GM19438 (cell line): ENCODE measurements around the gene KIF5A.

Experiments
- ATAC-seq: cut with Tn5 transposase; IDR thresholded peaks from one replicate; pipeline ENCODE4 v1.9.1; 2021; ENCODE audit warnings: low read depth; ENCODE audit not compliant: unreplicated experiment

Gene KIF5A

DNA sequence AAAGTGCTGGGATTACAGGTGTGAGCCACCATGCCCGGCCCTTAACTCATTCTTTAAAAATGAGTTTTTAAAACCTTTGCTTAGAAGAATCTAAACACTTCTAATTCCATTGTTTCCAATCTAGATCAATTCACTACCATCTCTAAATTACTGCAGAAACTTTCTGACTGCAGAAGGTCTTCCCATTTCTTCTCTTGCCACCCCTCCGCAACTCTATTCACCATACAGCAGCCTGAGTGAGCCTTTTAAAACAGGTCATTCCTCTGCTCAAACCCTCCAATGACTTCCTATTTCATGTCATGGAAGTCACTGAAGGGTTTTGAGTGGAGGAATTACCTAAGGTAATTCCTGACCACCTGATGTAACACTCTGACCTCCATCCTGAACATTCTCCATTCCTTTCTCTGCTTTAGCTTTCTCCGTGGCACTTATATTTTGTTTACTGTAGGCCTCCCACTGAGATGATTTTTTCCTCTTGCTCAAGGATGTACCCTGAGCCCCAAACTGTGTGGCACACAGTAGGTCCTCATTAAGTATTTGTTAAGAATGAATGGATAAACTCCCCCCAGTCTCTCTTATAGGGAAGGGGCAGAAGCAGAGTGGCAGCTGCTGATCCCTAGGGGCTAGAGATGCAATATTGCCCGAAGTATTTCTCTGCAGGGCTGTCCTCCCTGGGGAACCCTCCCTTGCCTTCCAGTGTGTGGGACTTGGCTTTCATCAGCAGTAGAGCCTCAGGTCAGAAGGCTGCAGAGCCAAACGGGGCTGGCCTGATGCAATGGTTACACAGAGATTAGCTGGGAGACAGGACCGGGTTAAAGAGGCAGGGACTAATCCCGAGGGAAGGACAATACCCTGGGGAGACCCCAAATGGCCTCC, 30.7 kb upstream of the KIF5A start:
- ATAC-seq, result no peak

- peak; percentile 5 for ATAC-seq
Observed at GRCh38 chr12:57519796-57520052, 30.1 kb upstream of the KIF5A start.

- ATAC-seq, result peak; percentile 63
Observed at GRCh38 chr12:57520053-57520818, 29.6 kb upstream of the KIF5A start, which contains the start of gene DDIT3. Gene DDIT3 (minus strand): TSS chr12:57520514. CDS start chr12:57517406, 3,108 bp downstream.

DNA sequence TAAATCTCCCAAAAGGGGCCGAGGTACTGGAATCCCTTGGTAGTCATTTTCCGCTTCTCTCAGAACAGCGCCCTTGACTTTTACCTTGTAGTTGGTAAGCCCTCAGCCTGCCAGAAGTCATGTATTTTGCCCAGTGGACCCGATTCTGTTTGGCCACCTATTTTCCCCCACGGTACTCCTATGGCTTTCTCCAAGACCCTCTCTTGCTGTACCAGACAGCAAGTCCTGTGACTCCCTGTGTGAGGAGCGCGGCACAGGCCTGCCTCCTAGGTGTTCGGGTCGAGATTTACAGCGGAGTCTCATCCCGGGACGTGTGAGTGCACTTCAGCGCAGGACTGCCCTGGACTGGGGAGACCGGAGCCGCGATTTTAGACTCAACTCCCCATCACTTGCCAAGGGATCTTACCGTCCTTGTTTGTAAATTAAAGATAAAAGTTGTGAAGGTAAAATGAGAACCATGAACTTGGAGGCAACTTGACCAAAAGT, 28.3 kb upstream of the KIF5A start:
- ATAC-seq, result no peak

GRCh38 chr12:57522011-57522886, 27.6 kb upstream of the KIF5A start, which contains the start of gene MBD6:
Gene MBD6 (plus strand): TSS chr12:57522824. CDS start chr12:57524304, 1,480 bp downstream.
- ATAC-seq, result peak; percentile 46

DNA sequence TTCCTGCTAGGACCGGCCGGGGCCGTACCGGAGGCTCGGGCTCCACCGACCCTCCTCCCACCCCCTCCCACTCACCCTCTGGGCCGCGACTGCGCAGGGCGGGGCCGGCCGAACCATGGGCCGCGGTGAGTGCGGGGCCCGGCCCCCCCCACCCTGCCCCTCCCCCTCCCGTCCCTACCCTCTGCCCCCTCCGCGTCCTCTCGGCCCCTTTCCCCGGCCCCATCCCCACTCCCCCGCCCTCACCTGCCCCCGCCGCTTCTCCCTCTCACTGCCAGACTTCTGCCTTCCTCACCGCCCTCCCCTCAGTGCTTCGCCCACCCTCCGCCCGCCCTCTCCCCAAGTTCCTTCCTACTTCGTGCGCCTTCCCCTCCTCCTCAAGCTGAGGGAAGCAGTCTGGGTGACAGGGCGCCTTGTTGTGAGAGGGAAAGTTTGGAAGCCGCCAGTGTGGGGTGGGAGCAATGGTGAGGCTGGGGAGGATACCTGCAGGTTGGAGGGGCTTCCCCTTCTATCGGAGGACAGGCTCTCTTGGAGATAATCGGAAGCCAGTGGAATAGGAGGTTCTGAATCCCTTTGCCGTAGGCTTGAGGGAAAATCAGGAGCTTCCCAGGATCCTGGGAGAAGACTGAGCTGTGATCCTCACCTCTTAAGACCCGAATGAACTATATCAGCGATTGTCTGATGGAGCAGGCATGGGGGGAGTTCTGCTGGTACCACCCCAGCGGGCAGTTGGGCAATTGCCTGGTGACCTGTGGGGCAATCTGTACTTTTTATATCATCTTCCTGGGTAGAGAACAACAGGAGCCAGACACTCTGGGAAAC, 26.7 kb upstream of the KIF5A start:
- ATAC-seq, result no peak

GRCh38 chr12:57523706-57524614, 25.9 kb upstream of the KIF5A start:
- ATAC-seq, result no peak

- ATAC-seq, result no peak
Observed at GRCh38 chr12:57524814-57525614, 24.8 kb upstream of the KIF5A start.

DNA sequence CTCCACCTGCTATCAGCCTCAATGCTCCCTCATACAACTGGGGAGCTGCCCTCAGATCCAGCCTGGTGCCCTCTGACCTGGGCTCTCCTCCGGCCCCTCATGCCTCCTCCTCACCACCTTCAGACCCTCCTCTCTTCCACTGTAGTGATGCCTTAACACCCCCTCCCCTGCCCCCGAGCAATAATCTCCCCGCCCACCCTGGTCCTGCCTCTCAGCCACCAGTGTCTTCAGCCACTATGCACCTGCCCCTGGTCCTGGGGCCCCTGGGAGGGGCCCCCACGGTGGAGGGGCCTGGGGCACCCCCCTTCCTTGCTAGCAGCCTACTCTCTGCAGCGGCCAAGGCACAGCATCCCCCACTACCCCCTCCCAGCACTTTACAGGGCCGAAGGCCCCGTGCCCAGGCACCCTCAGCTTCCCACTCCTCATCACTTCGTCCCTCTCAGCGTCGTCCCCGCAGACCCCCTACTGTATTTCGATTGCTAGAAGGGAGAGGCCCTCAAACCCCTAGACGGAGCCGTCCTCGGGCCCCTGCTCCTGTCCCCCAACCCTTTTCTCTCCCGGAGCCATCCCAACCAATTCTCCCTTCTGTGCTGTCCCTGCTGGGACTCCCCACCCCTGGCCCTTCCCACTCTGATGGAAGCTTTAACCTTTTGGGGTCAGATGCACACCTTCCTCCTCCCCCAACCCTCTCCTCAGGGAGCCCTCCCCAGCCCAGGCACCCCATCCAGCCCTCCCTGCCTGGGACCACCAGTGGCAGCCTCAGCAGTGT, 24.0 kb upstream of the KIF5A start:
- ATAC-seq, result no peak

DNA sequence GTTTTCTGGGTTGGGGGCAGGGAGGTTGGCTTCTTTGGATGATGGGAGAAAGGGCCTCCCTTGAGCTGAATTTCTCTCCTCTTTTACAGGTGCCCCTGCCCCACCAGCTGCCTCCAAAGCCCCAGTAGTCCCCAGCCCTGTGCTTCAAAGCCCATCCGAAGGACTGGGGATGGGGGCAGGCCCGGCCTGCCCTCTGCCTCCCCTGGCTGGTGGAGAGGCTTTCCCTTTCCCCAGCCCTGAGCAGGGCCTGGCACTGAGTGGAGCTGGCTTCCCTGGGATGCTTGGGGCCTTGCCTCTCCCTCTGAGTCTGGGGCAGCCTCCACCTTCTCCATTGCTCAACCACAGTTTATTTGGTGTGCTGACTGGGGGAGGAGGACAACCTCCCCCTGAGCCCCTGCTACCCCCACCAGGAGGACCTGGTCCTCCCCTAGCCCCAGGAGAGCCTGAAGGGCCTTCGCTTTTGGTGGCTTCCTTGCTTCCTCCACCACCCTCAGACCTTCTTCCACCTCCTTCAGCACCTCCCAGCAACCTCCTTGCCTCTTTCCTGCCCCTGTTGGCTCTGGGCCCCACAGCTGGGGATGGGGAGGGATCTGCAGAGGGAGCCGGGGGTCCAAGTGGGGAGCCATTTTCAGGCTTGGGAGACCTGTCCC, 23.2 kb upstream of the KIF5A start:
- no peak for ATAC-seq

DNA sequence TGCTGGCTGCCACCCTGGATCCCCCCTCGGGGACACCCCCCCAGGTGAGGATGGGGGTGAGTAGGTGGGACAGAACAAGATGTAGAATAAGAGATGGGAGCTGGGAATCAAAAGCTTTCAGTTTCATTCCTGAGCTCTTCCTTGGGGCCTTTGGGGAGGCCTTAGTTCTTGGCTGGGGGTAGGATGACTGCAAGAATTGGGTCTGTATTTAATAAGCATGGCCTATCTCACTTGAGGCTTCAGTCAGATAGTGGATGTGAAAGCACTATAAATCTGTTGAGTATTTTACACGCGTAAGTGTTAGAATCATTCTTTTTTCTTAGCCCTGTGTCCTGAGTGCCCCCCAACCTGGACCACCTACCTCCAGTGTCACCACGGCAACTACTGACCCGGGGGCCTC, 22.7 kb upstream of the KIF5A start:
- no peak for ATAC-seq

GRCh38 chr12:57528176-57528575, 21.7 kb upstream of the KIF5A start:
- ATAC-seq, result no peak

GRCh38 chr12:57528831-57529555, 20.9 kb upstream of the KIF5A start:
- no peak for ATAC-seq

- ATAC-seq, result no peak
Observed at GRCh38 chr12:57529831-57530230, 20.0 kb upstream of the KIF5A start.

DNA sequence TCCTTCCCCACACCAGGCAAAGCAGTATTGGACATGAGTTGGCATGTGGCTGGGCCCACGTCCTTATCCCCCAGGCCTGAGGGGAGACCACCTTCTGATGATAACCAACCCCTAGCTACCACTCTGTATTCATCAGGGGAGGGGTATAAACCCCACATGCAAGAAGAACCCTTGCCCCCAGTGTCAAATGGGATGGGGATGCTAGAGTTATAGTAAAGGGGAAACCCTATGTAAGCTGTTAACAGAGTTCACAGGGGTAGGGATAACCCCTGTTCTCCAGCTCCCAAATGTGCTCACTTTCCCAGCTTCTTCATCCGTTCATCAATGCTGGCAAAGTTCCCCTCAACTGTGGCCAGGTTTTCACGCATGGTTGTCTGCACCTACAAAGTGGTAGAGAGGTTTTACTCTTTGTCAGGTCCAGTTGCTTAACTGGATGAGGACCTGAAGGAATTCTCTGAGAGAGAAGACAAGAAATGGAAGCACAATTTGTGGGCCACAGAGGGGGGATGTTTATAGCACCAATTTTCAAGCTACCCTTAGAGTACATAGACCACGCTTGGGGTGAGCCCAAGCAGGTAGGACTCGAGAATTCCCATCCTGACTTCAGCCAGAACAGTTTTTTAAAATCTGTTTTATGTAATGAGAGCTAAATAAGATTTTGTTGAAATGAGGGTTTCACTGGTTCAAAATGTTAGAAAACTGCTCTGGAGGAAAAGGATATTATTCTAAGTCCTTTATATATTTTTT, 19.3 kb upstream of the KIF5A start:
- no peak for ATAC-seq
